WTC11 (cell line): ENCODE results near the gene SYPL2. TPM values are rescaled to one million over a fixed set of nuclear protein-coding genes. Genes with fewer than 3 reads are reported as not detected.

Source experiments
- ATAC-seq: fragments of 200-7000 bp; cut with Tn5 transposase; 2 replicates; pipeline ENCODE4 v1.10.0; 2021; ENCODE audit warnings: mild to moderate bottlenecking, moderate library complexity
- CTCF ChIA-PET: fragments of 300-600 bp; sonication (Branson Sonifier 250); formaldehyde crosslinking; loops from one replicate; lab custom pipeline; 2021; ENCODE audit warnings: antibody characterized with exemption; lab: Charles Lee
- POLR2A ChIA-PET: fragments of 350-600 bp; sonication (Branson Sonifier 250); formaldehyde crosslinking; loops from one replicate; lab custom pipeline; 2021; ENCODE audit warnings: antibody characterized with exemption; lab: Charles Lee
- DNase-seq: peaks from one replicate; pipeline ENCODE4 v3.0.0; 2021; ENCODE audit warnings: low spot score
- H3K27ac Mint-ChIP-seq: 2 replicates; pipeline ENCODE4 v1.8.0; 2021; ENCODE audit warnings: mixed read lengths
- H3K27me3 Mint-ChIP-seq: 2 replicates; pipeline ENCODE4 v1.8.0; 2021; ENCODE audit warnings: low read depth, mild to moderate bottlenecking, moderate library complexity, mixed read lengths
- H3K36me3 Mint-ChIP-seq: 2 replicates; pipeline ENCODE4 v1.8.0; 2021; ENCODE audit warnings: mixed read lengths
- H3K4me1 Mint-ChIP-seq: 2 replicates; pipeline ENCODE4 v1.8.0; 2022; ENCODE audit warnings: mixed read lengths
- H3K4me3 Mint-ChIP-seq: 2 replicates; pipeline ENCODE4 v1.8.0; 2021; ENCODE audit warnings: mild to moderate bottlenecking, moderate library complexity, mixed read lengths
- H3K9me3 Mint-ChIP-seq: 2 replicates; pipeline ENCODE4 v1.8.0; 2021; ENCODE audit warnings: mixed read lengths
- AFF4 ChIP-seq: sonication (generic); formaldehyde crosslinking; IDR thresholded peaks from 2 replicates; pipeline ENCODE4 v1.8.1; 2023; ENCODE audit warnings: mild to moderate bottlenecking, missing genetic modification reagents, borderline replicate concordance
- AR ChIP-seq: fragments of 250-450 bp; sonication (Bioruptor Pico); IDR thresholded peaks from 2 replicates; pipeline ENCODE4 v1.9.0; 2021; ENCODE audit warnings: mild to moderate bottlenecking
- CBFB ChIP-seq: sonication (generic); formaldehyde crosslinking; IDR thresholded peaks from 2 replicates; pipeline ENCODE4 v1.8.1; 2022; ENCODE audit warnings: mild to moderate bottlenecking, low read depth, missing genetic modification reagents
- CREM ChIP-seq: sonication (generic); formaldehyde crosslinking; IDR thresholded peaks from 2 replicates; pipeline ENCODE4 v1.8.1; 2022; ENCODE audit warnings: mild to moderate bottlenecking, missing genetic modification reagents, moderate library complexity
- CTCF ChIP-seq: fragments of 200-600 bp; IDR thresholded peaks from 2 replicates; pipeline ENCODE4 v1.8.0; 2022; ENCODE audit warnings: antibody characterized with exemption
- ESRRA ChIP-seq: sonication (generic); formaldehyde crosslinking; IDR thresholded peaks from 2 replicates; pipeline ENCODE4 v1.8.1; 2022; ENCODE audit warnings: mild to moderate bottlenecking, missing genetic modification reagents, borderline replicate concordance
- JAZF1 ChIP-seq: fragments of 250-450 bp; sonication (Bioruptor Pico); IDR thresholded peaks from 2 replicates; pipeline ENCODE4 v1.9.0; 2021; ENCODE audit warnings: moderate library complexity, mild to moderate bottlenecking, inconsistent platforms
- NR3C1 ChIP-seq: sonication (generic); formaldehyde crosslinking; conservative IDR thresholded peaks from 2 replicates; pipeline ENCODE4 v1.8.1; 2023; ENCODE audit warnings: low read depth, mild to moderate bottlenecking, missing genetic modification reagents
- PREB ChIP-seq: sonication (generic); formaldehyde crosslinking; IDR thresholded peaks from 2 replicates; pipeline ENCODE4 v1.8.1; 2022; ENCODE audit warnings: mild to moderate bottlenecking, missing genetic modification reagents, moderate library complexity, borderline replicate concordance
- STAT6 ChIP-seq: sonication (generic); formaldehyde crosslinking; conservative IDR thresholded peaks from 2 replicates; pipeline ENCODE4 v1.8.1; 2023; ENCODE audit warnings: mild to moderate bottlenecking, low read depth, missing genetic modification reagents, moderate library complexity
- TP53 ChIP-seq: sonication (generic); formaldehyde crosslinking; IDR thresholded peaks from 2 replicates; pipeline ENCODE4 v1.8.1; 2023; ENCODE audit warnings: mild to moderate bottlenecking, missing genetic modification reagents
- ZNF219 ChIP-seq: sonication (generic); formaldehyde crosslinking; IDR thresholded peaks from 2 replicates; pipeline ENCODE4 v1.8.0; 2023; ENCODE audit warnings: missing genetic modification reagents, mild to moderate bottlenecking, borderline replicate concordance
- ZNF232 ChIP-seq: sonication (generic); formaldehyde crosslinking; IDR thresholded peaks from 2 replicates; pipeline ENCODE4 v1.8.0; 2022; ENCODE audit warnings: mild to moderate bottlenecking, missing genetic modification reagents
- total RNA-seq: library from RNA; stranded (reverse); gene quantifications from 3 replicates; pipeline ENCODE4 v1.2.3, GENCODE V29; 2021

The SYPL2 gene
- total RNA-seq, 1 experiment from 2014 or later = 3.7 TPM

GRCh38 chr1:109500941-109501381 is 34.6 kb downstream of the SYPL2 start:
- H3K36me3 Mint-ChIP-seq = no peaks in the 10 kb centered on the region
- no peak overlapping the region for H3K4me3 Mint-ChIP-seq
- peaks cover 28% of the 10 kb centered on the region for H3K4me1 Mint-ChIP-seq
- no peak overlapping the region for H3K27ac Mint-ChIP-seq
- DNase-seq = no peak
- H3K9me3 Mint-ChIP-seq = no peaks in the 10 kb centered on the region
- no peak for ATAC-seq
- CTCF ChIA-PET = interaction anchor here (0.7 to 13.8 kb wide), 7 partner anchors 7 to 809 kb away, joined by 3 to 740 read pairs (median 10); partner anchors contain the start of genes AMIGO1, GPR61 and SORT1
- TF ChIP-seq CTCF (no peak), CBFB (CRISPR knock-in tag) (no peak), STAT6 (CRISPR knock-in tag) (no peak), ZNF232 (CRISPR knock-in tag) (no peak), TP53 (CRISPR knock-in tag) (no peak), ESRRA (CRISPR knock-in tag) (no peak), AR (CRISPR knock-in tag) (no peak), NR3C1 (CRISPR knock-in tag) (no peak), PREB (CRISPR knock-in tag) (no peak), JAZF1 (CRISPR knock-in tag) (no peak), CREM (CRISPR knock-in tag) (no peak), ZNF219 (CRISPR knock-in tag) (no peak), AFF4 (CRISPR knock-in tag) (no peak)
- TF ChIP-seq, all 79 proteins: peak for 0
- POLR2A ChIA-PET = no interaction called here
- peaks cover under 1% of the 10 kb centered on the region; the same call in 1 of the 2 replicates for H3K27me3 Mint-ChIP-seq
